Mesodermal cell (in vitro differentiated cells): Measurements from ENCODE around the gene FLVCR1.

Experiments
- H3K27ac ChIP-seq: 2 replicates; pipeline ENCODE4 v1.7.0; 2013; ENCODE audit warnings: mild to moderate bottlenecking, low read depth, low read length, moderate library complexity; ENCODE audit not compliant: severe bottlenecking
- H3K36me3 ChIP-seq: 2 replicates; pipeline ENCODE4 v1.7.1; 2013; ENCODE audit warnings: mild to moderate bottlenecking, low read length, moderate library complexity; ENCODE audit not compliant: control insufficient read depth, insufficient read depth
- H3K4me1 ChIP-seq: one replicate; pipeline ENCODE4 v1.7.1; 2013; ENCODE audit warnings: mild to moderate bottlenecking, low read length; ENCODE audit not compliant: insufficient read depth, control insufficient read depth, poor library complexity, severe bottlenecking
- H3K4me3 ChIP-seq: 2 replicates; pipeline ENCODE4 v1.7.0; 2013; ENCODE audit warnings: low read length, control low read depth, mild to moderate bottlenecking; ENCODE audit not compliant: insufficient read depth, poor library complexity, severe bottlenecking; ENCODE audit errors: extremely low read depth
- H3K9me3 ChIP-seq: 2 replicates; pipeline ENCODE4 v1.7.1; 2013; ENCODE audit warnings: mild to moderate bottlenecking, low read length, moderate library complexity; ENCODE audit not compliant: control insufficient read depth
- WGBS, 2 experiments: methylation state at CpG; one replicate each; pipeline ENCODE4 v1.1.5; 2013; ENCODE audit warnings: missing lambda C conversion rate in 2 of 2; ENCODE audit not compliant: insufficient coverage in 2 of 2; 5-methylcytosine and 5-hydroxymethylcytosine counted together

Gene FLVCR1

GRCh38 chr1:212933815-212934471, 75.9 kb downstream of the FLVCR1 start:
- H3K27ac ChIP-seq, result no peak overlapping the region
- no CpG with 5 or more reads among the region's 1 CpG for WGBS, 2 experiments
- H3K36me3 ChIP-seq, result no peaks in the 10 kb centered on the region
- no peaks in the 10 kb centered on the region for H3K9me3 ChIP-seq
- H3K4me1 ChIP-seq, result peaks cover 4% of the 10 kb centered on the region
- H3K4me3 ChIP-seq, result no peak overlapping the region

DNA sequence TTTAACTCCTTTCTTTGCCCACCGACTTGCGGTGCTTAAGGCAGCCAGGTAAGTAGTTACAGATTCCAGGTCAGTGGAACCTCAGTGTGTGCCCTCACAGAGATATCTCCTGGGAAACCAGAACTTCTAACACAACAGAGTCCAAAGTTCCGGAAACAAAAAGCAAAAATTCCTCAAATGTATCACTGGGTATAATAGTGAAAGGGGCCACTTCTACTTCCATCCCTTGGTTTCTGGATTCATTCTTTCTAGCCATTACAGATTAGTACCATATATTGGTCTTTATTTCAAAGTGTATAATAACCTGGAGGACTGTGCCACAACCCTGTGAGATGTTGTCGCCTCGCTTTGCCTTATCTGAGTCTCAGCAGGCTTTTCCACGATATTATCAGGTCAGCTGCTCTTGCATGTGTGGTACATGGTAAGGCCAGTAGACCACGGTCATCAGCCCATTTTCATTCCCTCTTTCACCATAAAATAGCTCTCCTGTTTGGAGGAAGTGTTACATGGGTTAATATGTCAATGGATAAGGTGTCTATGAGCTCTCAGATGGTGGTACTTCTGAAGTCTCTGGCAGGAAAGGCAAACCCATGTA, 77.4 kb downstream of the FLVCR1 start:
- 89 to 100% methylated on average over 4 to 5 of the region's 7 CpGs for WGBS, 2 experiments
- H3K27ac ChIP-seq, result no peak overlapping the region
- no peaks in the 10 kb centered on the region for H3K36me3 ChIP-seq
- no peaks in the 10 kb centered on the region for H3K4me1 ChIP-seq
- no peak overlapping the region for H3K4me3 ChIP-seq
- H3K9me3 ChIP-seq, result peaks cover 2% of the 10 kb centered on the region

GRCh38 chr1:212937034-212937433, 79.0 kb downstream of the FLVCR1 start:
- H3K4me3 ChIP-seq, result no peak overlapping the region
- no peaks in the 10 kb centered on the region for H3K36me3 ChIP-seq
- 85 to 100% methylated on average over 1 to 3 of the region's 3 CpGs for WGBS, 2 experiments
- no peak overlapping the region for H3K27ac ChIP-seq
- H3K4me1 ChIP-seq, result no peaks in the 10 kb centered on the region
- H3K9me3 ChIP-seq, result peaks cover 6% of the 10 kb centered on the region

GRCh38 chr1:212938846-212939245, 80.8 kb downstream of the FLVCR1 start:
- Histone ChIP-seq H3K4me1 (no peaks in the 10 kb centered on the region), H3K36me3 (no peaks in the 10 kb centered on the region), H3K27ac (no peak overlapping the region), H3K9me3 (peaks cover 6% of the 10 kb centered on the region), H3K4me3 (no peak overlapping the region)
- 92 to 95% methylated on average over 5 to 6 of the region's 6 CpGs for WGBS, 2 experiments

- 100% methylated on average over 1 of the region's 1 CpG; no CpG with 5 or more reads in 1 of the 2 experiments for WGBS, 2 experiments
- Histone ChIP-seq H3K4me1 (no peaks in the 10 kb centered on the region), H3K27ac (no peak overlapping the region), H3K9me3 (peaks cover 6% of the 10 kb centered on the region), H3K4me3 (no peak overlapping the region), H3K36me3 (no peaks in the 10 kb centered on the region)
Observed at GRCh38 chr1:212941452-212941851, 83.4 kb downstream of the FLVCR1 start.

- no peak overlapping the region for H3K4me3 ChIP-seq
- H3K4me1 ChIP-seq, result no peaks in the 10 kb centered on the region
- H3K27ac ChIP-seq, result no peak overlapping the region
- H3K36me3 ChIP-seq, result no peaks in the 10 kb centered on the region
- H3K9me3 ChIP-seq, result peaks cover 6% of the 10 kb centered on the region
- WGBS, 2 experiments, result 88 to 96% methylated on average over 4 to 5 of the region's 6 CpGs
Observed at GRCh38 chr1:212942679-212943392, 84.8 kb downstream of the FLVCR1 start.

GRCh38 chr1:212943393-212943710, 85.3 kb downstream of the FLVCR1 start:
- H3K36me3 ChIP-seq, result no peaks in the 10 kb centered on the region
- peaks cover 6% of the 10 kb centered on the region for H3K9me3 ChIP-seq
- H3K27ac ChIP-seq, result no peak overlapping the region
- WGBS, 2 experiments, result 92 to 96% methylated on average over 4 of the region's 4 CpGs
- H3K4me1 ChIP-seq, result no peaks in the 10 kb centered on the region
- H3K4me3 ChIP-seq, result no peak overlapping the region

DNA sequence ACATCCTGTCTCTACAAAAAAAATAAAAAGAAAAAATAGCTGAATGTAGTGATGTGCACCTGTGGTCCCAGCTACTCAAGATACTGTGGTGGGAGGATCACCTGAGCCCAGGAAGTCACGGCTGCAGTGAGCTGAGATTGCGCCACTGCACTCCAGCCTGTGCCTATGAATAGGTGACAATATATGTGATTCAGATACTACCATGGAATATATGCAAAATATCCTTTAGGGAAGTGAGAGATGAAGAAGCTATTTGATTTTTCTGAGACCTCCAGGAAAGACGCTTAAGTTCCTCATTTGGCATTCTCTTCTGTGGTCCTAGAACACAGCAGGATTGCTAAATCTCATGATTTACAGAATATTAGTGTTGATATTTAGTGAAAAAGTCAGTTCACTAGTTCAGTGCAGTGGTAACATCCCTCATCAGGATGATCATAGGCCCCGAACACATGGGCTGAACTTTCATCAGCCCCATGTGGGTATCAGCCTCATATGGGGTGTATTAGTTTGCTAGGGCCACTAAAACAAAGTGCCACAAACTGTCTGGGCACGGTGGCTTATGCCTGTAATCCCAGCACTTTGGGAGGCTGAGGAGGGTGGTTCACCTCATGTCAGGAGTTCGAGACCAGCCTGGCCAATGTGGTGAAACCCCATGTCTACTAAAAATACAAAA, 86.3 kb downstream of the FLVCR1 start:
- Histone ChIP-seq H3K4me3 (no peak overlapping the region), H3K36me3 (no peaks in the 10 kb centered on the region), H3K27ac (no peak overlapping the region), H3K4me1 (no peaks in the 10 kb centered on the region), H3K9me3 (peaks cover 6% of the 10 kb centered on the region)
- 87 to 98% methylated on average over 4 to 5 of the region's 6 CpGs for WGBS, 2 experiments

GRCh38 chr1:212945056-212945455, 87.0 kb downstream of the FLVCR1 start:
- WGBS, 2 experiments, result 83 to 100% methylated on average over 2 of the region's 2 CpGs
- H3K27ac ChIP-seq, result no peak overlapping the region
- peaks cover 6% of the 10 kb centered on the region for H3K9me3 ChIP-seq
- H3K4me1 ChIP-seq, result no peaks in the 10 kb centered on the region
- no peaks in the 10 kb centered on the region for H3K36me3 ChIP-seq
- no peak overlapping the region for H3K4me3 ChIP-seq

GRCh38 chr1:212945463-212946160, 87.5 kb downstream of the FLVCR1 start:
- no peaks in the 10 kb centered on the region for H3K4me1 ChIP-seq
- H3K27ac ChIP-seq, result no peak overlapping the region
- WGBS, 2 experiments, result 86 to 100% methylated on average over 1 to 2 of the region's 4 CpGs
- H3K4me3 ChIP-seq, result no peak overlapping the region
- peaks cover 3% of the 10 kb centered on the region for H3K9me3 ChIP-seq
- no peaks in the 10 kb centered on the region for H3K36me3 ChIP-seq
